Mesothelial cell of epicardium (in vitro differentiated cells): ENCODE data around the gene SELENBP1. TPM values are rescaled to one million over a fixed set of nuclear protein-coding genes. Genes with fewer than 3 reads are reported as not detected.
A peak's percentile ranks its signal among the peaks of the same experiment; 100 is the strongest.

ENCODE experiments used
- DNase-seq, 2 experiments: peaks; one replicate each; pipeline ENCODE4 v3.0.0; 2021; ENCODE audit warnings: low spot score in 2 of 2; ENCODE audit not compliant: unreplicated experiment in 2 of 2
- H3K27ac Mint-ChIP-seq: 2 replicates; pipeline ENCODE4 v1.8.0; 2021; ENCODE audit warnings: mixed read lengths
- H3K27me3 Mint-ChIP-seq: 2 replicates; pipeline ENCODE4 v1.8.0; 2021; ENCODE audit warnings: low read depth, mixed read lengths
- H3K36me3 Mint-ChIP-seq: 2 replicates; pipeline ENCODE4 v1.8.0; 2021; ENCODE audit warnings: mixed read lengths
- H3K4me1 Mint-ChIP-seq: 2 replicates; pipeline ENCODE4 v1.8.0; 2021; ENCODE audit warnings: mixed read lengths
- H3K4me3 Mint-ChIP-seq: 2 replicates; pipeline ENCODE4 v1.8.0; 2021; ENCODE audit warnings: mild to moderate bottlenecking, moderate library complexity, mixed read lengths
- H3K9me3 Mint-ChIP-seq: 2 replicates; pipeline ENCODE4 v1.8.0; 2021; ENCODE audit warnings: mixed read lengths
- total RNA-seq: library from RNA; stranded (reverse); gene quantifications from 3 replicates; pipeline ENCODE4 v1.2.1, GENCODE V29; 2021
- TF ChIP-seq, protein P1 (sequence below): fragments of 200-600 bp; sonication (generic); IDR thresholded peaks from one replicate; pipeline ENCODE4 v1.5.0; 2021; ENCODE audit warnings: antibody characterized with exemption; ENCODE audit not compliant: unreplicated experiment

The SELENBP1 gene
- total RNA-seq = 51.1 to 58.5 TPM (median 53.3 TPM) in 3 replicates

DNA sequence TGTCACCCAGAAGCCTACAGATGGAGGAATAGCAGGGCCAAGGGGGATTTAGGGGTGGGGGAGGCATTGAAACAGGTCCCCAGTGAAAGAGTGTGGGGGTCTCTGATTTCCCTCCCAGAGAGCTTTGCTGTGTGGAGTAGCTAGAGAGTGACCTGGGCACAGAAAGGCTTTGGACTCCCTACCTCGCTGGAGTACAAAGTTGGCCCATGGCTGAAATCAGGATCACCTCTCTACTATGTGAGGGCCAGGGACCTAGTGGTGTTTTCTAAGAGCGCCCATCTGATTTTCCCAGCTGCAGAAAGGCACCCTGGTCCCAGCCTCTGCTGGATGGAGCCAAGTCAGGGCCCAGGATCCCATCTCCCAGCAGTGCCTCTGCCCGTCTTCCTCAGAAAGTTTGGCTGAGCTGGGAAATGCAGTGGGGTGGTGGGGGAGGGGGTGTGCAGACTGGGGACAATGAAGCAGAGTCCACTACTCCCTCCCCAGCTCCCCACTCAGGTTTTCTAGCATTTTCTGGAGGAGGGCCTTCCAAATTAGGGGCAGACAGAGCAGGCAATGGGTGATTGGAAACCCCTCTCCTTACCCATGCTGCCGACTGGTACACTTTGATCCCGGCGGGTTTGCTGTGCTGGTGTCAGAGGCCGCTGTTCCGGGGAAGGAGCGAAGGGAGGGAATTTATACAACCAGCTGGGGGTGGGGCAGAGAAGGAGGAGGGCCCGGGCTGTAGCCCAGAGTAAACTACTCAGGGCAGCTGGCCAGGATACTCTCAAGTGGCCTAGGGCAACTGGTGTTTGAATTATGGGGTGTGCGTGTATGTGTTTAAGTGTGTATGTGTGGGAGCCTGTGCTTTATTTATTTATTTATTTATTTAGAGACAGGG lies at the start of gene SELENBP1:
TSS of gene SELENBP1 (minus strand) at position 648 of the 877 bp plus-strand sequence. CDS start at position 584, 64 bp downstream.
- Mint-ChIP-seq H3K36me3 (peaks cover 4% of the 10 kb centered on the region), H3K4me1 (peaks cover 33% of the 10 kb centered on the region), H3K9me3 (no peaks in the 10 kb centered on the region), H3K27me3 (no peaks in the 10 kb centered on the region), H3K4me3 (peak within 1 kb of the TSS; percentile 74), H3K27ac (peak within 1 kb of the TSS; percentile 82)
- DNase-seq = peak in 1 of 2 experiments; percentile 64
- TF ChIP-seq, protein P1, sequence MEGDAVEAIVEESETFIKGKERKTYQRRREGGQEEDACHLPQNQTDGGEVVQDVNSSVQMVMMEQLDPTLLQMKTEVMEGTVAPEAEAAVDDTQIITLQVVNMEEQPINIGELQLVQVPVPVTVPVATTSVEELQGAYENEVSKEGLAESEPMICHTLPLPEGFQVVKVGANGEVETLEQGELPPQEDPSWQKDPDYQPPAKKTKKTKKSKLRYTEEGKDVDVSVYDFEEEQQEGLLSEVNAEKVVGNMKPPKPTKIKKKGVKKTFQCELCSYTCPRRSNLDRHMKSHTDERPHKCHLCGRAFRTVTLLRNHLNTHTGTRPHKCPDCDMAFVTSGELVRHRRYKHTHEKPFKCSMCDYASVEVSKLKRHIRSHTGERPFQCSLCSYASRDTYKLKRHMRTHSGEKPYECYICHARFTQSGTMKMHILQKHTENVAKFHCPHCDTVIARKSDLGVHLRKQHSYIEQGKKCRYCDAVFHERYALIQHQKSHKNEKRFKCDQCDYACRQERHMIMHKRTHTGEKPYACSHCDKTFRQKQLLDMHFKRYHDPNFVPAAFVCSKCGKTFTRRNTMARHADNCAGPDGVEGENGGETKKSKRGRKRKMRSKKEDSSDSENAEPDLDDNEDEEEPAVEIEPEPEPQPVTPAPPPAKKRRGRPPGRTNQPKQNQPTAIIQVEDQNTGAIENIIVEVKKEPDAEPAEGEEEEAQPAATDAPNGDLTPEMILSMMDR = no peak

DNA sequence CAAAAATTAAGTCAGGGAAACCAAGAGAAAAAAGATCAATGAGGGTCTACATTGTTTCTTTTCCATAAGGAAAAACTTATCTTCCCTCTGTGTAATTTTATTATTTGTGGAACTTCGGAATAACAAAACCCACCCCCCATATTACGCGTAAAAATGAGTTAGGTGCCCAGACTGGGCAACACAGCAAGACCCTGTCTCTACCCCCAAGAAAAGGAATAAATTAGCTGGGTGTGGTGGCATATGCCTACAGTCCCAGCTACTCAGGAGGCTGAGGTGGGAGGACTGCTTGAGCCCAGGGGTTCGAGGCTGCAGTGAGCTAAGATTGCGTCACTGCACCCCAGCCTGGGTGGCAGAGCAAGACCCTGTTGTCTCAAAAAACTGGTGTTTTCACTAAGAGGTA lies 47.3 kb upstream of the SELENBP1 start:
- TF ChIP-seq, protein P1 = no peak
- H3K36me3 Mint-ChIP-seq = peaks cover 53% of the 10 kb centered on the region
- no peaks in the 10 kb centered on the region for H3K4me1 Mint-ChIP-seq
- no peak overlapping the region for H3K27ac Mint-ChIP-seq
- H3K27me3 Mint-ChIP-seq = no peaks in the 10 kb centered on the region
- no peak for DNase-seq
- H3K4me3 Mint-ChIP-seq = no peak overlapping the region
- H3K9me3 Mint-ChIP-seq = no peaks in the 10 kb centered on the region

DNA sequence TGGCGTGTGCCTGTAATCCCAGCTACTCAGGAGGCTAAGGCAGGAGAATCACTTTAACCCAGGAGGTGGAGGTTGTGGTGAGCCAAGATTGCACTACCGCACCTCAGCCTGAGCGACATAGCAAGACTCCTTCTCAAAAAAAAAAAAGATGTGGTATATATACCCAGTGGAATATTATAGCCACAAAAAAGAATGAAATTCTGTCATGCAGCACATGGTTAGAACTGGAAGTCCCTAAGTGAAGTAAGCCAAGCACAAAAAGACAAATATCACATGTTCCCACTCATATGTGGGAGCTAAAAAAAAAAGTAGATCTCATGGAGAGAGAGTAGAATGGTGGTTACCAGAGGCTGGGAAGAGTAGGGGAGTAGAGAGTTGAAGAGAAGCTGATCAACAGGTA lies 45.6 kb upstream of the SELENBP1 start:
- H3K27me3 Mint-ChIP-seq = no peaks in the 10 kb centered on the region
- H3K4me1 Mint-ChIP-seq = no peaks in the 10 kb centered on the region
- TF ChIP-seq, protein P1 = no peak
- no peak for DNase-seq
- H3K9me3 Mint-ChIP-seq = no peaks in the 10 kb centered on the region
- no peak overlapping the region for H3K27ac Mint-ChIP-seq
- peaks cover 49% of the 10 kb centered on the region for H3K36me3 Mint-ChIP-seq
- no peak overlapping the region for H3K4me3 Mint-ChIP-seq

DNA sequence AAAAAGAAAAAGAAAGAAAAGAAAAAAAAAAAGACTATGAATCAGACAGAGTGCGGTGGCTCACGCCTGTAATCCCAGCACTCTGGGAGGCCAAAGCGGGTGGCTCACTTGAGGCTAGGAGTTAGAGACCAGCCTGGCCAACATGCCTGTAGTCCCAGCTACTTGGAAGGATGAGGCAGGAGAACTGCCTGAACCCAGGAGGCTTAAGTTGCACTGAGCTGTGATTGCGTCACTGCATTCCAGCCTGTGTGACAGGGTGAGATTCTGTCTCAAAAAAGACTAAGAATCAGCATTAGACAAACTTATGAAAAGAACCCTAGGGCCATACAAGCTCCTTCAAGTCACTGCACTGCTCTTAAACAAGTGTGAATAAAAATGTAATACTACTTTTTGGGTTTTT lies 43.7 kb upstream of the SELENBP1 start:
- TF ChIP-seq, protein P1 = no peak
- no peak for DNase-seq
- Mint-ChIP-seq H3K4me3 (no peak overlapping the region), H3K27me3 (no peaks in the 10 kb centered on the region), H3K9me3 (no peaks in the 10 kb centered on the region), H3K27ac (no peak overlapping the region), H3K4me1 (no peaks in the 10 kb centered on the region), H3K36me3 (peaks cover 48% of the 10 kb centered on the region)

DNA sequence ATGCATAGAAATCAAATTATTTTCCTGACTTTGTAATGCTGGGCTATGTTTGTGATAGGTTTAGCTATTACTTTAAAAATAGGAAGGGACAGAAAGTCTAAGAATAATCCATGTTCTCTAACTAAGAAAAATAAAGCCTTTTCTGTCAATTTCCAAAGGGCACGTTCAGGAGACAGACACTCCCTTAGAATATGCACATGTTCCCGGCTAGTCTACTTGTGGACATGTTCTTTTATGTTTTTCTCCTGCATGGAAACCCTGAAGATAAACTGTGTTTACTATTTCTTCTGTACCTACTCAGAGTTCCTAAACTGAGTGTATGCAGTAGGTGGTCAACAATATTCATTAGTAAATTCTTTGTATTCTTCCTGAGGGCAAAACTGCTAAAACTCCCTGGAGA lies 39.4 kb upstream of the SELENBP1 start:
- Mint-ChIP-seq H3K36me3 (peaks cover 53% of the 10 kb centered on the region), H3K4me1 (no peaks in the 10 kb centered on the region), H3K27me3 (no peaks in the 10 kb centered on the region), H3K9me3 (no peaks in the 10 kb centered on the region), H3K4me3 (no peak overlapping the region), H3K27ac (no peak overlapping the region)
- no peak for DNase-seq
- TF ChIP-seq, protein P1 = no peak
